ENCODE results near the gene TSPAN31.

- TF ChIP-seq CTCF (IDR thresholded peaks at IDR 0.05) (no peak), POLR2A (IDR thresholded peaks at IDR 0.05) (no peak)
These were observed 644 bp downstream of the TSPAN31 start for GRCh38 chr12:57745485-57745881.

Measured in stomach (tissue), 4 donors.